ENCODE results near the gene NOL4L.

Gene NOL4L

GRCh38 chr20:32622585-32623468 is 37.7 kb upstream of the NOL4L start:
- Mint-ChIP-seq H3K4me3 (no peak overlapping the region), H3K9me3 (no peaks in the 10 kb centered on the region), H3K27me3 (peaks cover 6 to 13% of the 10 kb centered on the region in 2 donors), H3K27ac (peak overlapping the region in 1 of 2 donors; percentile 49), H3K36me3 (ENCODE audit: insufficient read depth) (peaks cover 7% of the 10 kb centered on the region), H3K4me1 (ENCODE audit: low read depth in 2 of 2) (peaks cover 0 to 5% of the 10 kb centered on the region in 2 donors)
- DNase-seq, result no peak
- no peak for ATAC-seq (replicated peaks)

GRCh38 chr20:32621891-32622584 is 36.9 kb upstream of the NOL4L start:
- H3K4me3 Mint-ChIP-seq, result no peak overlapping the region
- no peak for ATAC-seq (replicated peaks)
- no peaks in the 10 kb centered on the region for H3K4me1 Mint-ChIP-seq (ENCODE audit: low read depth in 2 of 2)
- H3K36me3 Mint-ChIP-seq (ENCODE audit: insufficient read depth), result peaks cover 7% of the 10 kb centered on the region
- H3K9me3 Mint-ChIP-seq, result no peaks in the 10 kb centered on the region
- peaks cover 6 to 13% of the 10 kb centered on the region in 2 donors for H3K27me3 Mint-ChIP-seq
- DNase-seq, result no peak
- H3K27ac Mint-ChIP-seq, result peak overlapping the region in 1 of 2 donors; percentile 29

- ATAC-seq (replicated peaks), result no peak
- peaks cover 7% of the 10 kb centered on the region for H3K36me3 Mint-ChIP-seq (ENCODE audit: insufficient read depth)
- H3K27ac Mint-ChIP-seq, result peak overlapping the region in 1 of 2 donors; percentile 29
- H3K4me1 Mint-ChIP-seq (ENCODE audit: low read depth in 2 of 2), result no peaks in the 10 kb centered on the region
- no peaks in the 10 kb centered on the region for H3K9me3 Mint-ChIP-seq
- no peak overlapping the region for H3K4me3 Mint-ChIP-seq
- H3K27me3 Mint-ChIP-seq, result peaks cover 6 to 9% of the 10 kb centered on the region in 2 donors
- no peak for DNase-seq
Observed at GRCh38 chr20:32621071-32621890, 36.1 kb upstream of the NOL4L start.

GRCh38 chr20:32619586-32619985 is 34.5 kb upstream of the NOL4L start:
- no peak overlapping the region for H3K27ac Mint-ChIP-seq
- peaks cover 0 to 4% of the 10 kb centered on the region in 2 donors for H3K4me1 Mint-ChIP-seq (ENCODE audit: low read depth in 2 of 2)
- H3K9me3 Mint-ChIP-seq, result no peaks in the 10 kb centered on the region
- no peak overlapping the region for H3K4me3 Mint-ChIP-seq
- DNase-seq (no peak), ATAC-seq (replicated peaks) (no peak)
- H3K36me3 Mint-ChIP-seq (ENCODE audit: insufficient read depth), result peaks cover 7% of the 10 kb centered on the region
- no peaks in the 10 kb centered on the region for H3K27me3 Mint-ChIP-seq

- ATAC-seq (replicated peaks) (no peak), DNase-seq (no peak)
- Mint-ChIP-seq H3K36me3 (ENCODE audit: insufficient read depth) (peaks cover 4% of the 10 kb centered on the region), H3K27ac (no peak overlapping the region), H3K27me3 (peaks cover 0 to 4% of the 10 kb centered on the region in 2 donors), H3K4me1 (ENCODE audit: low read depth in 2 of 2) (peaks cover 0 to 4% of the 10 kb centered on the region in 2 donors), H3K9me3 (peaks cover 4 to 11% of the 10 kb centered on the region in 2 donors), H3K4me3 (no peak overlapping the region)
Observed at GRCh38 chr20:32614772-32615171, 29.6 kb upstream of the NOL4L start.

- no peak overlapping the region for H3K27ac Mint-ChIP-seq
- ATAC-seq (replicated peaks), result no peak
- H3K9me3 Mint-ChIP-seq, result peaks cover 4 to 11% of the 10 kb centered on the region in 2 donors
- no peak for DNase-seq
- H3K27me3 Mint-ChIP-seq, result peaks cover 0 to 4% of the 10 kb centered on the region in 2 donors
- H3K36me3 Mint-ChIP-seq (ENCODE audit: insufficient read depth), result no peaks in the 10 kb centered on the region
- H3K4me1 Mint-ChIP-seq (ENCODE audit: low read depth in 2 of 2), result peaks cover 0 to 4% of the 10 kb centered on the region in 2 donors
- H3K4me3 Mint-ChIP-seq, result no peak overlapping the region
Observed at GRCh38 chr20:32614303-32614702, 29.2 kb upstream of the NOL4L start.

- no peak overlapping the region for H3K4me3 Mint-ChIP-seq
Observed at GRCh38 chr20:32613192-32614053, 28.3 kb upstream of the NOL4L start.

GRCh38 chr20:32612351-32613191 is 27.4 kb upstream of the NOL4L start:
- no peak overlapping the region for H3K4me3 Mint-ChIP-seq
- peak overlapping the region in 1 of 2 donors; percentile 9 for H3K27ac Mint-ChIP-seq
- peaks cover 0 to 4% of the 10 kb centered on the region in 2 donors for H3K27me3 Mint-ChIP-seq
- ATAC-seq (replicated peaks) (no peak), DNase-seq (no peak)
- no peaks in the 10 kb centered on the region for H3K36me3 Mint-ChIP-seq (ENCODE audit: insufficient read depth)
- H3K4me1 Mint-ChIP-seq (ENCODE audit: low read depth in 2 of 2), result peaks cover 0 to 4% of the 10 kb centered on the region in 2 donors
- peaks cover 4 to 11% of the 10 kb centered on the region in 2 donors for H3K9me3 Mint-ChIP-seq

More at GRCh38 chr20:32613192-32614053, 28.3 kb upstream of the NOL4L start:
- peaks cover 0 to 4% of the 10 kb centered on the region in 2 donors for H3K27me3 Mint-ChIP-seq
- peaks cover 4 to 11% of the 10 kb centered on the region in 2 donors for H3K9me3 Mint-ChIP-seq
- ATAC-seq (replicated peaks) (no peak), DNase-seq (no peak)
- H3K27ac Mint-ChIP-seq, result no peak overlapping the region
- peaks cover 0 to 4% of the 10 kb centered on the region in 2 donors for H3K4me1 Mint-ChIP-seq (ENCODE audit: low read depth in 2 of 2)
- H3K36me3 Mint-ChIP-seq (ENCODE audit: insufficient read depth), result no peaks in the 10 kb centered on the region

- no peaks in the 10 kb centered on the region for H3K36me3 Mint-ChIP-seq (ENCODE audit: insufficient read depth)
- no peak overlapping the region for H3K4me3 Mint-ChIP-seq
- DNase-seq (no peak), ATAC-seq (replicated peaks) (no peak)
- peaks cover 0 to 4% of the 10 kb centered on the region in 2 donors for H3K4me1 Mint-ChIP-seq (ENCODE audit: low read depth in 2 of 2)
- H3K9me3 Mint-ChIP-seq, result peaks cover 4 to 11% of the 10 kb centered on the region in 2 donors
- peaks cover 0 to 4% of the 10 kb centered on the region in 2 donors for H3K27me3 Mint-ChIP-seq
- peak overlapping the region in 1 of 2 donors; percentile 9 for H3K27ac Mint-ChIP-seq
Observed at GRCh38 chr20:32611868-32612267, 26.7 kb upstream of the NOL4L start.

- DNase-seq (no peak), ATAC-seq (replicated peaks) (no peak)
- Mint-ChIP-seq H3K27ac (no peak overlapping the region), H3K36me3 (ENCODE audit: insufficient read depth) (no peaks in the 10 kb centered on the region), H3K4me3 (no peak overlapping the region), H3K9me3 (peaks cover 4 to 11% of the 10 kb centered on the region in 2 donors), H3K4me1 (ENCODE audit: low read depth in 2 of 2) (peaks cover 0 to 4% of the 10 kb centered on the region in 2 donors), H3K27me3 (peaks cover 0 to 4% of the 10 kb centered on the region in 2 donors)
Observed at GRCh38 chr20:32611286-32611685, 26.2 kb upstream of the NOL4L start.

- H3K9me3 Mint-ChIP-seq, result peaks cover 4 to 11% of the 10 kb centered on the region in 2 donors
- H3K4me1 Mint-ChIP-seq (ENCODE audit: low read depth in 2 of 2), result no peaks in the 10 kb centered on the region
- ATAC-seq (replicated peaks), result no peak
- H3K4me3 Mint-ChIP-seq, result no peak overlapping the region
- peaks cover 0 to 4% of the 10 kb centered on the region in 2 donors for H3K27me3 Mint-ChIP-seq
- no peaks in the 10 kb centered on the region for H3K36me3 Mint-ChIP-seq (ENCODE audit: insufficient read depth)
- H3K27ac Mint-ChIP-seq, result no peak overlapping the region
- DNase-seq, result no peak
Observed at GRCh38 chr20:32610472-32611218, 25.5 kb upstream of the NOL4L start.

Measured in effector memory CD8-positive, alpha-beta T cell (primary cell).